IPS DF 19.7 (cell line): ENCODE measurements around the gene ACBD6.

Experiments
- DNase-seq: peaks from one replicate; pipeline ENCODE4 v3.0.0-alpha.2; 2013; ENCODE audit warnings: low read depth, low spot score

Gene ACBD6

GRCh38 chr1:180370597-180370996, 131.8 kb downstream of the ACBD6 start:
- no peak for DNase-seq

GRCh38 chr1:180370188-180370587, 132.2 kb downstream of the ACBD6 start:
- DNase-seq, result no peak

GRCh38 chr1:180369061-180369460, 133.3 kb downstream of the ACBD6 start:
- no peak for DNase-seq

- no peak for DNase-seq
Observed at GRCh38 chr1:180366371-180367068, 135.9 kb downstream of the ACBD6 start.

- no peak for DNase-seq
Observed at GRCh38 chr1:180365039-180365438, 137.3 kb downstream of the ACBD6 start.

- no peak for DNase-seq
Observed at GRCh38 chr1:180363246-180363995, 139.0 kb downstream of the ACBD6 start.

- no peak for DNase-seq
Observed at GRCh38 chr1:180360333-180361075, 141.9 kb downstream of the ACBD6 start.

- DNase-seq, result no peak
Observed at GRCh38 chr1:180358649-180359048, 143.7 kb downstream of the ACBD6 start.

- peak; percentile 3 for DNase-seq
Observed at GRCh38 chr1:180353945-180354344, 148.4 kb downstream of the ACBD6 start.

- DNase-seq, result no peak
Observed at GRCh38 chr1:180352588-180352987, 149.8 kb downstream of the ACBD6 start.

- no peak for DNase-seq
Observed at GRCh38 chr1:180352021-180352420, 150.4 kb downstream of the ACBD6 start.

- no peak for DNase-seq
Observed at GRCh38 chr1:180345148-180345547, 157.2 kb downstream of the ACBD6 start.

- DNase-seq, result no peak
Observed at GRCh38 chr1:180343921-180344769, 158.2 kb downstream of the ACBD6 start.

GRCh38 chr1:180327089-180327488, 175.3 kb downstream of the ACBD6 start:
- no peak for DNase-seq

GRCh38 chr1:180312926-180313325, 189.5 kb downstream of the ACBD6 start:
- DNase-seq, result no peak

- DNase-seq, result no peak
Observed at GRCh38 chr1:180311011-180311730, 191.2 kb downstream of the ACBD6 start.

GRCh38 chr1:180310095-180310494, 192.3 kb downstream of the ACBD6 start:
- no peak for DNase-seq

GRCh38 chr1:180309338-180309737, 193.0 kb downstream of the ACBD6 start:
- DNase-seq, result no peak

- no peak for DNase-seq
Observed at GRCh38 chr1:180301135-180301742, 201.1 kb downstream of the ACBD6 start.

- no peak for DNase-seq
Observed at GRCh38 chr1:180299479-180300221, 202.7 kb downstream of the ACBD6 start.
